H9 (cell line): Measurements from ENCODE around the gene ARHGEF38. TPM values are rescaled to one million over a fixed set of nuclear protein-coding genes. Genes with fewer than 3 reads are reported as not detected.

Experiments used
- DNase-seq: peaks from one replicate; pipeline ENCODE4 v3.0.0-alpha.2; 2017
- H2AFZ ChIP-seq: one replicate; pipeline ENCODE4 v1.6.1; 2013; ENCODE audit warnings: mild to moderate bottlenecking, low read length, control low read depth, moderate library complexity
- H2AK5ac ChIP-seq: 2 replicates; pipeline ENCODE4 v1.6.1; 2013; ENCODE audit warnings: low read length, control low read depth, mixed read lengths; ENCODE audit not compliant: insufficient read length
- H2BK120ac ChIP-seq: one replicate; pipeline ENCODE4 v1.6.1; 2013; ENCODE audit warnings: low read depth, mild to moderate bottlenecking, low read length, control low read depth, inconsistent platforms; ENCODE audit not compliant: poor library complexity, severe bottlenecking
- H2BK12ac ChIP-seq: 2 replicates; pipeline ENCODE4 v1.6.1; 2013; ENCODE audit warnings: low read length, control low read depth, mixed read lengths, low read depth; ENCODE audit not compliant: insufficient read length
- H2BK15ac ChIP-seq: 2 replicates; pipeline ENCODE4 v1.6.1; 2013; ENCODE audit warnings: low read depth, low read length, control low read depth
- H2BK20ac ChIP-seq: one replicate; pipeline ENCODE4 v1.6.1; 2013; ENCODE audit warnings: low read depth, mild to moderate bottlenecking, low read length, control low read depth, inconsistent platforms; ENCODE audit not compliant: poor library complexity, severe bottlenecking
- H2BK5ac ChIP-seq: 2 replicates; pipeline ENCODE4 v1.6.1; 2013; ENCODE audit warnings: low read length, control low read depth, mixed read lengths; ENCODE audit not compliant: insufficient read length
- H3K14ac ChIP-seq: 2 replicates; pipeline ENCODE4 v1.6.1; 2013; ENCODE audit warnings: low read length, control low read depth; ENCODE audit not compliant: insufficient read depth
- H3K18ac ChIP-seq: 2 replicates; pipeline ENCODE4 v1.6.1; 2013; ENCODE audit warnings: low read depth, mild to moderate bottlenecking, mixed read lengths, low read length, control low read depth; ENCODE audit not compliant: insufficient read length
- H3K23ac ChIP-seq: 2 replicates; pipeline ENCODE4 v1.6.1; 2013; ENCODE audit warnings: low read length, control low read depth, mixed read lengths, low read depth; ENCODE audit not compliant: insufficient read length
- H3K23me2 ChIP-seq: 2 replicates; pipeline ENCODE4 v1.6.1; 2013; ENCODE audit warnings: low read depth, mild to moderate bottlenecking, mixed read lengths, low read length, control low read depth; ENCODE audit not compliant: insufficient read length, poor library complexity, severe bottlenecking
- H3K27ac ChIP-seq: 2 replicates; pipeline ENCODE4 v1.5.1; 2013; ENCODE audit warnings: low read length, control low read depth, mixed read lengths, low read depth; ENCODE audit not compliant: insufficient read length
- H3K27me3 ChIP-seq: 2 replicates; pipeline ENCODE4 v1.6.1; 2013; ENCODE audit warnings: low read length, control low read depth, inconsistent platforms; ENCODE audit not compliant: insufficient read depth
- H3K4ac ChIP-seq: 2 replicates; pipeline ENCODE4 v1.6.1; 2013; ENCODE audit warnings: low read depth, mild to moderate bottlenecking, control low read depth, inconsistent platforms, low read length, moderate library complexity
- H3K4me1 ChIP-seq: 2 replicates; pipeline ENCODE4 v1.6.1; 2013; ENCODE audit warnings: low read length, control low read depth, inconsistent platforms; ENCODE audit not compliant: insufficient read depth
- H3K4me2 ChIP-seq: 2 replicates; pipeline ENCODE4 v1.6.1; 2013; ENCODE audit warnings: low read length, control low read depth, mixed read lengths; ENCODE audit not compliant: insufficient read length, insufficient read depth
- H3K56ac ChIP-seq: 2 replicates; pipeline ENCODE4 v1.6.1; 2013; ENCODE audit warnings: low read depth, mild to moderate bottlenecking, mixed read lengths, low read length, control low read depth; ENCODE audit not compliant: insufficient read length
- H3K79me1 ChIP-seq: 2 replicates; pipeline ENCODE4 v1.6.1; 2013; ENCODE audit warnings: low read depth, mild to moderate bottlenecking, moderate library complexity, low read length, control low read depth, inconsistent platforms; ENCODE audit not compliant: insufficient read depth, poor library complexity, severe bottlenecking
- H3K79me2 ChIP-seq: 2 replicates; pipeline ENCODE4 v1.6.1; 2013; ENCODE audit warnings: low read length, control low read depth, inconsistent platforms; ENCODE audit not compliant: insufficient read depth
- H3K9ac ChIP-seq: 2 replicates; pipeline ENCODE4 v1.6.1; 2013; ENCODE audit warnings: low read length, control low read depth, mixed read lengths; ENCODE audit not compliant: insufficient read length; ENCODE audit errors: extremely low read depth
- H3K9me3 ChIP-seq: one replicate; pipeline ENCODE4 v1.6.1; 2013; ENCODE audit warnings: low read depth, low read length, inconsistent platforms; ENCODE audit not compliant: control insufficient read depth
- H3T11ph ChIP-seq: one replicate; pipeline ENCODE4 v1.6.1; 2013; ENCODE audit warnings: mild to moderate bottlenecking, low read length, control low read depth, inconsistent platforms
- H4K20me1 ChIP-seq: one replicate; pipeline ENCODE4 v1.6.1; 2013; ENCODE audit not compliant: control insufficient read depth, insufficient read length, insufficient read depth
- H4K5ac ChIP-seq: 2 replicates; pipeline ENCODE4 v1.6.1; 2013; ENCODE audit warnings: low read depth, mild to moderate bottlenecking, mixed read lengths, low read length, control low read depth; ENCODE audit not compliant: insufficient read length
- H4K8ac ChIP-seq: replicated peaks from 2 replicates; pipeline ENCODE4 v1.6.1; 2013; ENCODE audit warnings: low read length, control low read depth, mixed read lengths, low read depth; ENCODE audit not compliant: insufficient read length
- H4K91ac ChIP-seq: 2 replicates; pipeline ENCODE4 v1.6.1; 2013; ENCODE audit warnings: low read depth, mild to moderate bottlenecking, moderate library complexity, mixed read lengths, low read length, control low read depth; ENCODE audit not compliant: insufficient read length
- H3K27ac Mint-ChIP-seq, 3 experiments: 2 replicates in 2 of 3; 3 replicates in 1 of 3; pipeline ENCODE4 v1.8.0; 2020 to 2021; ENCODE audit warnings: mixed read lengths in 3 of 3, mild to moderate bottlenecking in 1 of 3, moderate library complexity in 1 of 3
- H3K27me3 Mint-ChIP-seq: 2 replicates; pipeline ENCODE4 v1.8.0; 2021; ENCODE audit warnings: low read depth, mild to moderate bottlenecking, moderate library complexity, mixed read lengths
- H3K36me3 Mint-ChIP-seq, 3 experiments: 2 replicates in 2 of 3; 3 replicates in 1 of 3; pipeline ENCODE4 v1.8.0; 2020 to 2021; ENCODE audit warnings: low read depth in 3 of 3, mixed read lengths in 3 of 3; ENCODE audit not compliant: insufficient read depth in 1 of 3
- H3K4me1 Mint-ChIP-seq, 2 experiments: 2 replicates each; pipeline ENCODE4 v1.8.0; 2020; ENCODE audit warnings: mixed read lengths in 2 of 2
- H3K4me3 Mint-ChIP-seq, 2 experiments: 2 replicates in 1 of 2; 3 replicates in 1 of 2; pipeline ENCODE4 v1.8.0; 2020 to 2021; ENCODE audit warnings: mild to moderate bottlenecking in 2 of 2, mixed read lengths in 2 of 2, moderate library complexity in 1 of 2
- H3K9me3 Mint-ChIP-seq, 2 experiments: 2 replicates in 1 of 2; 3 replicates in 1 of 2; pipeline ENCODE4 v1.8.0; 2020; ENCODE audit warnings: mild to moderate bottlenecking in 2 of 2, mixed read lengths in 2 of 2, moderate library complexity in 1 of 2
- CTCF ChIP-seq: fragments of 200-600 bp; sonication (generic); conservative IDR thresholded peaks from 3 replicates; pipeline ENCODE4 v1.8.0; 2021; ENCODE audit warnings: antibody characterized with exemption, mild to moderate bottlenecking
- WGBS: extraction: QIAGEN DNeasy Blood & Tissue Kit; methylation state at CpG from one replicate; pipeline ENCODE4 v1.1.7; 2013; ENCODE audit warnings: missing lambda C conversion rate, low lambda C conversion rate, mixed read lengths; ENCODE audit not compliant: insufficient read length; ENCODE audit errors: extremely low coverage; 5-methylcytosine and 5-hydroxymethylcytosine counted together
- total RNA-seq: library from RNA; stranded (reverse); gene quantifications from 2 replicates; pipeline ENCODE4 v1.2.1, GENCODE V29; 2021

The ARHGEF38 gene
- total RNA-seq, 1 experiment from 2014 or later = not detected

GRCh38 chr4:105504744-105505143 lies 47.7 kb upstream of the ARHGEF38 start:
- Histone ChIP-seq H2AFZ (no peak overlapping the region), H3K4me1 (no peaks in the 10 kb centered on the region)

More at GRCh38 chr4:105504744-105505143, 47.7 kb upstream of the ARHGEF38 start:
- Histone ChIP-seq H3K9me3 (no peaks in the 10 kb centered on the region), H4K20me1 (no peaks in the 10 kb centered on the region), H3K4ac (no peak overlapping the region), H3K23me2 (no peaks in the 10 kb centered on the region), H4K8ac (no peak overlapping the region), H3K14ac (no peak overlapping the region), H3K4me2 (no peak overlapping the region), H3K9ac (no peak overlapping the region), H2BK120ac (no peak overlapping the region), H3K79me1 (no peaks in the 10 kb centered on the region), H3K23ac (no peak overlapping the region), H3K27me3 (no peaks in the 10 kb centered on the region), H3K56ac (no peak overlapping the region), H4K5ac (no peak overlapping the region), H2AK5ac (no peak overlapping the region), H2BK20ac (no peak overlapping the region), H3T11ph (no peak overlapping the region), H2BK15ac (no peak overlapping the region), H3K18ac (no peak overlapping the region), H3K79me2 (no peaks in the 10 kb centered on the region), H2BK5ac (no peak overlapping the region), H2BK12ac (no peak overlapping the region), H3K27ac (no peak overlapping the region), H4K91ac (no peak overlapping the region)
- Mint-ChIP-seq H3K9me3 (peaks cover 0 to 3% of the 10 kb centered on the region in 2 experiments; a peak in 3 of 5 replicates), H3K4me3 (no peak overlapping the region), H3K36me3 (no peaks in the 10 kb centered on the region), H3K27ac (no peak overlapping the region), H3K27me3 (peaks cover 6% of the 10 kb centered on the region), H3K4me1 (no peaks in the 10 kb centered on the region)
- TF ChIP-seq CTCF = no peak
- no CpG with 5 or more reads among the region's 2 CpGs for WGBS
- DNase-seq = no peak
